Measurements from ENCODE around the gene EEF2K.

Gene EEF2K

GRCh38 chr16:22312897-22313781, 107.1 kb downstream of the EEF2K start:
- TF ChIP-seq GATA1 (IDR thresholded peaks at IDR 0.05; ENCODE audit: low read depth, low read length) (no peak), POLR2A (IDR thresholded peaks at IDR 0.05; ENCODE audit: low read length) (no peak)
- peak; percentile 44 to 49 for DNase-seq

- DNase-seq, result no peak
- TF ChIP-seq GATA1 (IDR thresholded peaks at IDR 0.05; ENCODE audit: low read depth, low read length), result no peak
- no peak for TF ChIP-seq POLR2A (IDR thresholded peaks at IDR 0.05; ENCODE audit: low read length)
These were observed 107.9 kb downstream of the EEF2K start for GRCh38 chr16:22313876-22314470.

- no peak for DNase-seq
- no peak for TF ChIP-seq POLR2A (IDR thresholded peaks at IDR 0.05; ENCODE audit: low read length)
- TF ChIP-seq GATA1 (IDR thresholded peaks at IDR 0.05; ENCODE audit: low read depth, low read length), result no peak
These were observed 108.9 kb downstream of the EEF2K start for GRCh38 chr16:22314661-22315626.

- DNase-seq, result no peak
- TF ChIP-seq GATA1 (IDR thresholded peaks at IDR 0.05; ENCODE audit: low read depth, low read length) (no peak), POLR2A (IDR thresholded peaks at IDR 0.05; ENCODE audit: low read length) (no peak)
These were observed 109.9 kb downstream of the EEF2K start for GRCh38 chr16:22315979-22316378.

- no peak for DNase-seq
- no peak for TF ChIP-seq GATA1 (IDR thresholded peaks at IDR 0.05; ENCODE audit: low read depth, low read length)
- TF ChIP-seq POLR2A (IDR thresholded peaks at IDR 0.05; ENCODE audit: low read length), result no peak
These were observed 110.3 kb downstream of the EEF2K start for GRCh38 chr16:22316411-22316811.

GRCh38 chr16:22317001-22317530, 111.0 kb downstream of the EEF2K start:
- TF ChIP-seq GATA1 (IDR thresholded peaks at IDR 0.05; ENCODE audit: low read depth, low read length), result no peak
- no peak for TF ChIP-seq POLR2A (IDR thresholded peaks at IDR 0.05; ENCODE audit: low read length)
- no peak for DNase-seq

- no peak for DNase-seq
- TF ChIP-seq POLR2A (IDR thresholded peaks at IDR 0.05; ENCODE audit: low read length), result no peak
- TF ChIP-seq GATA1 (IDR thresholded peaks at IDR 0.05; ENCODE audit: low read depth, low read length), result no peak
These were observed 111.5 kb downstream of the EEF2K start for GRCh38 chr16:22317625-22318024.

GRCh38 chr16:22318690-22319358, 112.7 kb downstream of the EEF2K start:
- peak; percentile 47 to 73 for DNase-seq

GRCh38 chr16:22320572-22321339, 114.7 kb downstream of the EEF2K start:
- no peak for TF ChIP-seq GATA1 (IDR thresholded peaks at IDR 0.05; ENCODE audit: low read depth, low read length)
- TF ChIP-seq POLR2A (IDR thresholded peaks at IDR 0.05; ENCODE audit: low read length), result no peak
- DNase-seq, result no peak

More at GRCh38 chr16:22318690-22319358, 112.7 kb downstream of the EEF2K start:
- TF ChIP-seq POLR2A (IDR thresholded peaks at IDR 0.05; ENCODE audit: low read length) (no peak), GATA1 (IDR thresholded peaks at IDR 0.05; ENCODE audit: low read depth, low read length) (no peak)

GRCh38 chr16:22321340-22322001, 115.4 kb downstream of the EEF2K start:
- DNase-seq, result peak; percentile 73 to 88
- TF ChIP-seq POLR2A (IDR thresholded peaks at IDR 0.05; ENCODE audit: low read length), result no peak
- TF ChIP-seq GATA1 (IDR thresholded peaks at IDR 0.05; ENCODE audit: low read depth, low read length), result no peak

GRCh38 chr16:22322021-22322471, 116.0 kb downstream of the EEF2K start:
- no peak for DNase-seq
- TF ChIP-seq GATA1 (IDR thresholded peaks at IDR 0.05; ENCODE audit: low read depth, low read length) (no peak), POLR2A (IDR thresholded peaks at IDR 0.05; ENCODE audit: low read length) (no peak)

- TF ChIP-seq GATA1 (IDR thresholded peaks at IDR 0.05; ENCODE audit: low read depth, low read length) (no peak), POLR2A (IDR thresholded peaks at IDR 0.05; ENCODE audit: low read length) (no peak)
- DNase-seq, result no peak
These were observed 116.7 kb downstream of the EEF2K start for GRCh38 chr16:22322741-22323140.
